ENCODE data around the gene NPAS2.

NPAS2 gene

DNA sequence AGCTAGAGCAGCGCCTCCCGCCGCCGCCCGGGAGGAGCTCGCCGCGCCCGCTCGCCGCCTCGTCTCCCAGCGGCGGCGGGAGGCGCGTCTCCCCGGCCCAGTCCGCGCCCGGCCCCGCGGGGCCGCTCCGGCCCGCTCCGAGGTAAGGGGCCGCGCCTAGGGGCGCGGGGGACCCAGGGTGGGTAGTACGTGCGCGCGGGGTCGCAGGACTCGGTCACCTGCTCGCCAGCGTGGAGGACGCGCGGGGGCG lies 259 bp downstream of the NPAS2 start:
- H3K4me3 ChIP-seq (ENCODE audit: low read depth, low read length) = no peak overlapping the region
- DNase-seq (ENCODE audit: low read depth) = no peak
- TF ChIP-seq, protein P1, sequence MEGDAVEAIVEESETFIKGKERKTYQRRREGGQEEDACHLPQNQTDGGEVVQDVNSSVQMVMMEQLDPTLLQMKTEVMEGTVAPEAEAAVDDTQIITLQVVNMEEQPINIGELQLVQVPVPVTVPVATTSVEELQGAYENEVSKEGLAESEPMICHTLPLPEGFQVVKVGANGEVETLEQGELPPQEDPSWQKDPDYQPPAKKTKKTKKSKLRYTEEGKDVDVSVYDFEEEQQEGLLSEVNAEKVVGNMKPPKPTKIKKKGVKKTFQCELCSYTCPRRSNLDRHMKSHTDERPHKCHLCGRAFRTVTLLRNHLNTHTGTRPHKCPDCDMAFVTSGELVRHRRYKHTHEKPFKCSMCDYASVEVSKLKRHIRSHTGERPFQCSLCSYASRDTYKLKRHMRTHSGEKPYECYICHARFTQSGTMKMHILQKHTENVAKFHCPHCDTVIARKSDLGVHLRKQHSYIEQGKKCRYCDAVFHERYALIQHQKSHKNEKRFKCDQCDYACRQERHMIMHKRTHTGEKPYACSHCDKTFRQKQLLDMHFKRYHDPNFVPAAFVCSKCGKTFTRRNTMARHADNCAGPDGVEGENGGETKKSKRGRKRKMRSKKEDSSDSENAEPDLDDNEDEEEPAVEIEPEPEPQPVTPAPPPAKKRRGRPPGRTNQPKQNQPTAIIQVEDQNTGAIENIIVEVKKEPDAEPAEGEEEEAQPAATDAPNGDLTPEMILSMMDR (IDR thresholded peaks at IDR 0.05; ENCODE audit: low read depth, low read length, missing control alignments) = no peak

DNA sequence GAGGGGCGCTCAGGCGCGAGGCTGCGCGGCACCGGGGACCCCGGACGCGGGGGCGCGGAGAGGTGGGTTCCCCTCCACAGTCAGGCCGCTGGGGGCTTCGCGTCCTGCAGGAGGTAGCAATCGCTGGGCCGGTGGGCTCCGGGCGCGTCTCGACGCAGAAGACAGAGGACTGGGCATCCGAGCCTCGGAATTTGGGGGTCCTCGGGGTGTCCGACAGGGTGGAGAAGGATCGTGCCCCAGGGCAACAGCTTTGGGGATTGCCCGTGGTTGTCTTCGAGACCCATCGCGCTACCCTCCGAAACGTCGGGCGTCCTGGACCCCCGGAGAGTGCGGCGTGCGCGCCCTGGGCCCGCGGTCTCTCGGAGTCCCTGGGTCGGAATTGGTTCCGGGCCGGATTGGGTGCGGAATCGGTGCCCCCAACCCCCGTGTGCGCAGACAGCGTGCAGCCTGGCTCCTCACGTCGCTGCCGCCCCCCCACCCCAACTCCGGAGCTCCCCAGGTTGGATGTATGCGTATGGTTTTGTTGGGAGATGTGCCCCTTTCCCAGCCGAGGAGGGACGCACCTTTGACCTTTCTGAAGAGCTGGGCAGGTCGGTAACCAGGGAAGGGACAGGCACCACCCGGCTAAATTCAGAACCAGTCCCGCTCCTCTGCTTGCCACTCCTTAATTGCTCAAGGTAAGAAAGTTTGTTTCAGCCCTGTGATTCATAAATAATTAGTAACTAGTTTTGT lies 750 bp downstream of the NPAS2 start:
- no peak overlapping the region for H3K4me3 ChIP-seq (ENCODE audit: low read depth, low read length)
- TF ChIP-seq, protein P1 (IDR thresholded peaks at IDR 0.05; ENCODE audit: low read depth, low read length, missing control alignments) = no peak
- no peak for DNase-seq (ENCODE audit: low read depth)

DNA sequence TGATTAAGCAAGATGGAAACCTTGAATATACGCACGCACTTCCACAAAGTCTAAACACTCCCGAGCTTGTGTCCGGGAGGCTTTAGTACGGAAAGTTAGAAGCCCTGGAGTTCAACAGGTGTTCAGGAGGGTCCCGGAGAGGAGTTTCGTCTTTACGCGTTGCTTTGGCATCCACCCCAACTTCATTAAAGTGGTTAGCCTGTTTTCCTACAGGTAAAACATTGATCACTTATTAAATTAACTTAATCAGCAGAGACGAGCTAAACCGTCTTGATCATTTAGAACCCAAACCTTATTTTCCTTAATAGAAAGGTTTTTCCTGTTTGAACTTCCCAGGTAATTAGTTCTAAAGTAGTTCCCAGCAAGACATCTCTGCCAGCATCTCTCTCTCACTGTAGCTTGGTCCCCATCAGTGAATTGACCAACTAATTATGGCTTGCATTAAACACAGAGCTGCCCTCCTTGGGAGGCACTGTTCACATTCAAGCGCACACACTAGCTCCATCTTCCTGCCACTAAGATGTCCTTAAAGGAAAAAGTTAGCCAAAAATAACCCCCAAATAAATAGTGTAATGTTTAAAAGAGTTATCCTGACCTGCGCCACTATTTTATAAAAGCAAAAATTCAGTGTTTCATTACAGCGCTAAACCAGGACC lies 1.4 kb downstream of the NPAS2 start:
- no peak for DNase-seq (ENCODE audit: low read depth)
- no peak overlapping the region for H3K4me3 ChIP-seq (ENCODE audit: low read depth, low read length)
- TF ChIP-seq, protein P1 (IDR thresholded peaks at IDR 0.05; ENCODE audit: low read depth, low read length, missing control alignments) = no peak

DNA sequence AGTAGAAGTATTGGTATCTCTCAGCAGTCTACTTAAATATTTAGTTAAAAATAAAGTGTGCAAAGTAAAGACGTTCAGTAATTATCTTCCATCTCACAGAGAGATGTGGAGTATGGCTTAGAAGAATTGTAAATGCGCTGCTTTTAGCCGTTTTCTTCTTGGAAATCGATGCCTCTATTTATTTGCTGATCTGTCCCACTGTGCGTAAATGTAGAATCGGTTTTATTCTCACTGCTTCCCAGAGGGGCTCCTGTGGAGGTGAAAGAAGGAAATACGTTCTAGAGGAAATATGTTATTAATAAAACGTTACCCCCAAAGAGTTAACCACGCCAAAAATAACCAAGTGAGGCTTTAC lies 1.9 kb downstream of the NPAS2 start:
- no peak overlapping the region for H3K4me3 ChIP-seq (ENCODE audit: low read depth, low read length)
- no peak for DNase-seq (ENCODE audit: low read depth)
- TF ChIP-seq, protein P1 (IDR thresholded peaks at IDR 0.05; ENCODE audit: low read depth, low read length, missing control alignments) = no peak

DNA sequence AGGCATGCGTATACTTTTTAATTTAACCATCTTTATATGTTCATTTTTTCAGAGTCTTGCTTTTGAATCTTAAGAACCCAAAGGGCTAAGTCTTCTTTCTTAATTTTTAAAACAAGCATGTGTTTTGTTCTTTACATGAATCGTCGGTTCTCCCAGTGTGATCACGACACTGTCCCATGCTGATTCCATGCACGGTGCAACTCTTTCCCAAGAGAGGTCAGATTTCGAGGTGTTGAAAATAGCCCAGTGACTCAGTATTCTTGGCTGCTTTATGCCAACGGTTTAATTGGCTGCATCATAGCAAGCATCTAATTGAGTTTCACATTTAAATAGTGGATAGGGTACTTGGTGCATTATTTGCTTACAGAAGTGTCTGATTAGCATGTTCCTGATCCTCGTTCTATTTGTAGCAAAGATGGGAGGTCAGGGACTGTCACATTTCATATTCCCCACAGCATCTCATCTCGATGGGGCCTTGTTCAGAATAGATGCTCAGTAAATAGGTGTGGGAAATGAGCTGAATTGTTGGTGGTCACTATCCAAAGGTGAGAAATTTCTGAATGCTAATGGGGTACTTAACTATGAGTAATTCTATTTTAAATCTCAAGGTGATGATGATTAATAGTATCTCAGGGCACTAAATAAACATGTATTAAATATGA lies 2.8 kb downstream of the NPAS2 start:
- no peak overlapping the region for H3K4me3 ChIP-seq (ENCODE audit: low read depth, low read length)
- no peak for DNase-seq (ENCODE audit: low read depth)
- TF ChIP-seq, protein P1 (IDR thresholded peaks at IDR 0.05; ENCODE audit: low read depth, low read length, missing control alignments) = no peak

DNA sequence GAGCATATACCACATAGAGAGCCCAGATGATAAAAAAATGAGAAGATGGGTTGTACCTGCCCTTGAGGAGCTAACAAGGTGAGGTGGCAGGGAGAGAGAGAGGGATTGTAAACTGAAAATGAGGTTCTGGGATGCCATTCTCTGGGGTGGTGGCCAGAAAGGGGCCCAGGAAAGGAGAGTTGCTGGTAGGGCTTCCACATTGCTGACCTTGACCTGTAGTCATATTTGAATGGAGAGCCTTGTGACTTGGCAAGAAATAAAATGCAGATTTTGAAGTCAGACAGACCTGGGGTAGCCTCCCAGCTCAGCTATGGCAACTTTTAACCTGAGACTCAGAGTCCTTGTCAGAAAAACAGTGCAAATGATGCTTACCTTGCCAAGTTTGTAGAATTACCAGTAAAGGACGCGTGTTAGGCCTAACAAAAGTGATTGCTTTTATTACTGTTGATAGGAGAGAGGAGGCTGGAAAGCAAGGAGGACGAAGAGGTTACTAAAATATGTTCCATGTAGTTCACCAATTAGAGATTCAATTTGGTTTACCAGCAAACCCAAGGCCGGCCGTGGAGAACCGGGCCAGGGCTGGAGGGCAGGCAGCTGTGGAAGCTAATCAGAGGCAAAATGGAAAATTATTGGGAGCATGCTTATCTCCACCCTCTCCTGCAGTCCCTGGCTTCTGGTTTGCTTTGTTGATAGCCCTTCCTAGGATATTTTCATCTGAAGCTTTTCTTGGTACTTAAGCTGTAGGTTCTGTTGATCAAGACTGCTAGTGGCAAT lies 3.9 kb downstream of the NPAS2 start:
- DNase-seq (ENCODE audit: low read depth) = no peak

More for the DNA sequence above, 3.9 kb downstream of the NPAS2 start:
- no peak overlapping the region for H3K4me3 ChIP-seq (ENCODE audit: low read depth, low read length)
- TF ChIP-seq, protein P1 (IDR thresholded peaks at IDR 0.05; ENCODE audit: low read depth, low read length, missing control alignments) = no peak
